ENCODE results near the gene DDX1. TPM values are rescaled to one million over a fixed set of nuclear protein-coding genes. Genes with fewer than 3 reads are reported as not detected.

Gene DDX1
- total RNA-seq, 1 experiment from 2014 or later, result 163 TPM

DNA sequence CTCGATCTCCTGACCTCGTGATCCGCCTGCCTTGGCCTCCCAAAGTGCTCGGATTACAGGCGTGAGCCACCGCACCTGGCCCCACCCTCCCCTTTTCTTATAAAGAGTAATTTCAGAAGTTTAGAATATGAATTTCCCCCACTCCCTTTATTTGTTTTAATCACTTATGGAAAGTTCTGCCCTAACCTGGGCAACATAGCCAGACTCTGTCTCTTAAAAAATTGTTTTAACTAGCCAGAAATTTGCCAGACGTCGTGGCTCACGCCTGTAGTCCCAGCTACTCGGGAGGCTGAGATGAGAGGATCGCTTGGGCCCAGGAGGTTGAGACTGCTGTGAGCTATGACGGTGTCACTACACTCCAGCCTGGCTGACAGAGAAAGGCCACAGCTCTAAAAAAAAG, 22.8 kb upstream of the DDX1 start:
- Mint-ChIP-seq H3K27ac (ENCODE audit: unreplicated experiment) (no peak overlapping the region), H3K4me1 (ENCODE audit: low read depth, unreplicated experiment) (no peaks in the 10 kb centered on the region), H3K4me3 (ENCODE audit: unreplicated experiment) (no peak overlapping the region), H3K36me3 (ENCODE audit: insufficient read depth, unreplicated experiment) (no peaks in the 10 kb centered on the region), H3K27me3 (ENCODE audit: insufficient read depth, unreplicated experiment) (no peaks in the 10 kb centered on the region), H3K9me3 (ENCODE audit: unreplicated experiment) (no peaks in the 10 kb centered on the region)
- no peak for TF ChIP-seq CTCF (IDR thresholded peaks at IDR 0.05; ENCODE audit: insufficient read depth in 1 of 2, low read depth in 1 of 2, low read length in 1 of 2, severe bottlenecking in 1 of 2, unreplicated experiment in 1 of 2)
- BruUV-seq (replicated peaks), result no TSS peak
- Histone ChIP-seq H3K4me3 (ENCODE audit: low read depth, low read length) (no peak overlapping the region), H3K9me3 (no peaks in the 10 kb centered on the region), H3K4me1 (no peaks in the 10 kb centered on the region), H3K36me3 (ENCODE audit: control insufficient read depth, insufficient read depth, low read length) (no peaks in the 10 kb centered on the region), H3K27me3 (replicated peaks; ENCODE audit: control insufficient read depth, insufficient read depth, low read length) (no peaks in the 10 kb centered on the region; the same call in 1 of the 2 replicates)
- intact Hi-C loops (cut with micrococcal nuclease; ENCODE audit: unreplicated experiment), result no loop called here
- ChIA-PET POLR2A (no interaction called here), CTCF (interaction anchor here (1.1 kb wide), 1 partner anchor 8 kb away, joined by 3 read pairs; no protein-coding TSS in a partner anchor)
- DNase-seq, result no peak

GRCh38 chr2:15570104-15570503, 21.6 kb upstream of the DDX1 start:
- CTCF ChIA-PET, result no interaction called here
- Mint-ChIP-seq H3K27ac (ENCODE audit: unreplicated experiment) (no peak overlapping the region), H3K9me3 (ENCODE audit: unreplicated experiment) (no peaks in the 10 kb centered on the region)

DNA sequence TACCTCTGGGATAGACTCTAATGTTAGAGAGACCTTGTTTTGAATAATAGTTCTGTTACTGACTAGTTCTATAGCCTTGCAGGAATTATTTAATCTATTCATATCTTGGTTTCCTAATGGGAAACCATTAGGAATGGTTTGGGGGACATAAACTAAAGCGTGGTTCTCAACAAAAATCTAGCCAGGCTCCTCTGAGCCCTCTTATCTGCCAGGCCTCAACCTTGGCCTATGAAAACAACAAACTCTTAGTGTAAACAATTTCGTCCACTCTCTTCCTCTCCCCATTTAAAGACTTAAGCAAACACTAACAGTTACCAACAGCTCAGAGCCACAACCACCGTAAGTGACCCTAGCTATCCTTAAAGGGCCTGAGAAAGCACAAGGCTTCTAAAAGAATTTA, 19.9 kb upstream of the DDX1 start:
- intact Hi-C loops (cut with micrococcal nuclease; ENCODE audit: unreplicated experiment), result no loop called here
- H3K9me3 ChIP-seq, result no peaks in the 10 kb centered on the region
- ChIA-PET POLR2A (no interaction called here), CTCF (interaction anchor here (0.5 kb wide), 1 partner anchor 10 kb away, joined by 3 read pairs; no protein-coding TSS in a partner anchor)
- no TSS peak for BruUV-seq (replicated peaks)
- TF ChIP-seq CTCF (IDR thresholded peaks at IDR 0.05; ENCODE audit: insufficient read depth in 1 of 2, low read depth in 1 of 2, low read length in 1 of 2, severe bottlenecking in 1 of 2, unreplicated experiment in 1 of 2), result no peak
- no peaks in the 10 kb centered on the region for H3K36me3 ChIP-seq (ENCODE audit: control insufficient read depth, insufficient read depth, low read length)
- no peaks in the 10 kb centered on the region for H3K4me1 ChIP-seq
- no peaks in the 10 kb centered on the region; the same call in 1 of the 2 replicates for H3K27me3 ChIP-seq (replicated peaks; ENCODE audit: control insufficient read depth, insufficient read depth, low read length)
- no peaks in the 10 kb centered on the region for H3K9me3 Mint-ChIP-seq (ENCODE audit: unreplicated experiment)
- H3K27me3 Mint-ChIP-seq (ENCODE audit: insufficient read depth, unreplicated experiment), result no peaks in the 10 kb centered on the region
- H3K27ac Mint-ChIP-seq (ENCODE audit: unreplicated experiment), result no peak overlapping the region
- H3K4me3 Mint-ChIP-seq (ENCODE audit: unreplicated experiment), result no peak overlapping the region
- H3K4me1 Mint-ChIP-seq (ENCODE audit: low read depth, unreplicated experiment), result no peaks in the 10 kb centered on the region
- H3K36me3 Mint-ChIP-seq (ENCODE audit: insufficient read depth, unreplicated experiment), result no peaks in the 10 kb centered on the region
- H3K4me3 ChIP-seq (ENCODE audit: low read depth, low read length), result no peak overlapping the region
- DNase-seq, result no peak

More at GRCh38 chr2:15570104-15570503, 21.6 kb upstream of the DDX1 start:
- POLR2A ChIA-PET, result no interaction called here
- no peaks in the 10 kb centered on the region for H3K4me1 Mint-ChIP-seq (ENCODE audit: low read depth, unreplicated experiment)
- no peaks in the 10 kb centered on the region for H3K4me1 ChIP-seq
- no TSS peak for BruUV-seq (replicated peaks)
- no peaks in the 10 kb centered on the region; the same call in 1 of the 2 replicates for H3K27me3 ChIP-seq (replicated peaks; ENCODE audit: control insufficient read depth, insufficient read depth, low read length)
- DNase-seq, result no peak
- H3K4me3 Mint-ChIP-seq (ENCODE audit: unreplicated experiment), result no peak overlapping the region
- H3K36me3 Mint-ChIP-seq (ENCODE audit: insufficient read depth, unreplicated experiment), result no peaks in the 10 kb centered on the region
- H3K27me3 Mint-ChIP-seq (ENCODE audit: insufficient read depth, unreplicated experiment), result no peaks in the 10 kb centered on the region
- no peaks in the 10 kb centered on the region for H3K36me3 ChIP-seq (ENCODE audit: control insufficient read depth, insufficient read depth, low read length)
- intact Hi-C loops (cut with micrococcal nuclease; ENCODE audit: unreplicated experiment), result no loop called here
- H3K4me3 ChIP-seq (ENCODE audit: low read depth, low read length), result no peak overlapping the region
- TF ChIP-seq CTCF (IDR thresholded peaks at IDR 0.05; ENCODE audit: insufficient read depth in 1 of 2, low read depth in 1 of 2, low read length in 1 of 2, severe bottlenecking in 1 of 2, unreplicated experiment in 1 of 2), result no peak
- H3K9me3 ChIP-seq, result no peaks in the 10 kb centered on the region

Data from Caco-2 (cell line).